Right lobe of liver (tissue), 4 donors: ENCODE measurements around the gene DNAJB1.

Experiments
- POLR2A ChIP-seq: fragments of 450-650 bp; IDR thresholded peaks from one replicate; pipeline ENCODE4 v1.6.1; 2017; ENCODE audit warnings: antibody characterized with exemption, mild to moderate bottlenecking
- TF ChIP-seq, protein P1 (sequence below), 4 donors: fragments of 200-600 bp in 3 of 4; fragments of 450-650 bp in 1 of 4; IDR thresholded peaks; one replicate each; pipeline versions ENCODE4 v1.5.1 to v1.8.0; 2016 to 2022; ENCODE audit warnings: antibody characterized with exemption in 4 of 4, mild to moderate bottlenecking in 2 of 4
- donor health status: DM: no; HTN: no; CAD: no.
- donor health status: DM: no; HTN: no; CAD: no.
- donor health status: DM: no; HTN: yes; CAD: no.

DNA sequence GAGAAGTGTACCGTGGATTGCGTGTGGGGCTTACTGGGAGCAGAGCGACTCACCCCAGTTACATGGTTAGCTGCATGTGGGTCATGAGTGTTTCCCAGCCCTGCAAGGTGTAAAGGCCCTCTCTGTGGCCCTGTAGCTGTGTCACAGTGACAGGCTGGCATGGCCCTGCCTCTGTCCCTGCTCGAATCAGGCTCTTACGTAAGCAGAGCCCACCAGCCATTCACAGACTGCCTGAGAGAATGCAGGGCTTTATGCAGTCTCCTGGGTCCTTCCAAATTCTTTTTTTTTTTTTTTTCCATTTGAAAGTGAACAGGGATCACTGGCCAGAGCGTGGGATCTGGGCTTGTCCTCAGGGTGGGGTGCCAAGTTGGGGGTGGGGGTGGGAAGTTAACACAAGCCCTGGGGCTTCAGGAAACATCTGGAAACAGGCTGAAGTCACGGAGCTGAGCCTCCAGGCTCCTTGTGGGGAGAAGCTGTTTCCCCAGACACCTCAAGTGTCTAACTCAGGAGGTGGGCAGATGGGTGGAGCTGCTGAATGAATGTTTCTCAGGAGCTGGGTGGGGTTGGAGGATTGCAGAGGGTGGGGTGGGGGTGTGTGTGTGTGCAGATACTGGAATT, 24.6 kb upstream of the DNAJB1 start:
- TF ChIP-seq, protein P1, sequence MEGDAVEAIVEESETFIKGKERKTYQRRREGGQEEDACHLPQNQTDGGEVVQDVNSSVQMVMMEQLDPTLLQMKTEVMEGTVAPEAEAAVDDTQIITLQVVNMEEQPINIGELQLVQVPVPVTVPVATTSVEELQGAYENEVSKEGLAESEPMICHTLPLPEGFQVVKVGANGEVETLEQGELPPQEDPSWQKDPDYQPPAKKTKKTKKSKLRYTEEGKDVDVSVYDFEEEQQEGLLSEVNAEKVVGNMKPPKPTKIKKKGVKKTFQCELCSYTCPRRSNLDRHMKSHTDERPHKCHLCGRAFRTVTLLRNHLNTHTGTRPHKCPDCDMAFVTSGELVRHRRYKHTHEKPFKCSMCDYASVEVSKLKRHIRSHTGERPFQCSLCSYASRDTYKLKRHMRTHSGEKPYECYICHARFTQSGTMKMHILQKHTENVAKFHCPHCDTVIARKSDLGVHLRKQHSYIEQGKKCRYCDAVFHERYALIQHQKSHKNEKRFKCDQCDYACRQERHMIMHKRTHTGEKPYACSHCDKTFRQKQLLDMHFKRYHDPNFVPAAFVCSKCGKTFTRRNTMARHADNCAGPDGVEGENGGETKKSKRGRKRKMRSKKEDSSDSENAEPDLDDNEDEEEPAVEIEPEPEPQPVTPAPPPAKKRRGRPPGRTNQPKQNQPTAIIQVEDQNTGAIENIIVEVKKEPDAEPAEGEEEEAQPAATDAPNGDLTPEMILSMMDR (IDR thresholded peaks at IDR 0.05), result no peak
- TF ChIP-seq POLR2A, result no peak
